Measurements from ENCODE around the gene GID8.

GRCh38 chr20:62975812-62976508 is 38.0 kb downstream of the GID8 start:
- TF ChIP-seq CTCF (IDR thresholded peaks at IDR 0.05), result no peak
- TF ChIP-seq EZH2phosphoT487 (IDR thresholded peaks at IDR 0.05), result no peak

All from neural progenitor cell (in vitro differentiated cells).